Measurements from ENCODE around the gene CXCL12.

The CXCL12 gene

GRCh38 chr10:44416021-44416771 lies 31.3 kb upstream of the CXCL12 start:
- Mint-ChIP-seq H3K36me3 (ENCODE audit: low read depth) (no peaks in the 10 kb centered on the region), H3K4me3 (no peak overlapping the region), H3K27ac (peak overlapping the region; percentile 38), H3K4me1 (ENCODE audit: low read depth) (peaks cover 19% of the 10 kb centered on the region), H3K27me3 (peaks cover 10% of the 10 kb centered on the region), H3K9me3 (peaks cover 16% of the 10 kb centered on the region)
- intact Hi-C loops (cut with micrococcal nuclease), result no loop called here

GRCh38 chr10:44415121-44415520 lies 30.2 kb upstream of the CXCL12 start:
- H3K36me3 Mint-ChIP-seq (ENCODE audit: low read depth), result no peaks in the 10 kb centered on the region
- intact Hi-C loops (cut with micrococcal nuclease), result no loop called here
- H3K27ac Mint-ChIP-seq, result no peak overlapping the region
- peaks cover 19% of the 10 kb centered on the region for H3K4me1 Mint-ChIP-seq (ENCODE audit: low read depth)
- H3K4me3 Mint-ChIP-seq, result no peak overlapping the region
- peaks cover 16% of the 10 kb centered on the region for H3K9me3 Mint-ChIP-seq
- H3K27me3 Mint-ChIP-seq, result peaks cover 16% of the 10 kb centered on the region

- H3K27me3 Mint-ChIP-seq, result peaks cover 22% of the 10 kb centered on the region
- H3K9me3 Mint-ChIP-seq, result peaks cover 16% of the 10 kb centered on the region
- intact Hi-C loops (cut with micrococcal nuclease), result no loop called here
- H3K4me3 Mint-ChIP-seq, result no peak overlapping the region
- H3K4me1 Mint-ChIP-seq (ENCODE audit: low read depth), result peaks cover 19% of the 10 kb centered on the region
- H3K36me3 Mint-ChIP-seq (ENCODE audit: low read depth), result no peaks in the 10 kb centered on the region
- no peak overlapping the region for H3K27ac Mint-ChIP-seq
These were observed 28.5 kb upstream of the CXCL12 start for GRCh38 chr10:44413416-44413815.

- intact Hi-C loops (cut with micrococcal nuclease), result no loop called here
- H3K27ac Mint-ChIP-seq, result no peak overlapping the region
- no peaks in the 10 kb centered on the region for H3K36me3 Mint-ChIP-seq (ENCODE audit: low read depth)
- no peak overlapping the region for H3K4me3 Mint-ChIP-seq
- peaks cover 27% of the 10 kb centered on the region for H3K27me3 Mint-ChIP-seq
- peaks cover 16% of the 10 kb centered on the region for H3K9me3 Mint-ChIP-seq
- H3K4me1 Mint-ChIP-seq (ENCODE audit: low read depth), result peaks cover 4% of the 10 kb centered on the region
These were observed 26.4 kb upstream of the CXCL12 start for GRCh38 chr10:44411251-44411650.

DNA sequence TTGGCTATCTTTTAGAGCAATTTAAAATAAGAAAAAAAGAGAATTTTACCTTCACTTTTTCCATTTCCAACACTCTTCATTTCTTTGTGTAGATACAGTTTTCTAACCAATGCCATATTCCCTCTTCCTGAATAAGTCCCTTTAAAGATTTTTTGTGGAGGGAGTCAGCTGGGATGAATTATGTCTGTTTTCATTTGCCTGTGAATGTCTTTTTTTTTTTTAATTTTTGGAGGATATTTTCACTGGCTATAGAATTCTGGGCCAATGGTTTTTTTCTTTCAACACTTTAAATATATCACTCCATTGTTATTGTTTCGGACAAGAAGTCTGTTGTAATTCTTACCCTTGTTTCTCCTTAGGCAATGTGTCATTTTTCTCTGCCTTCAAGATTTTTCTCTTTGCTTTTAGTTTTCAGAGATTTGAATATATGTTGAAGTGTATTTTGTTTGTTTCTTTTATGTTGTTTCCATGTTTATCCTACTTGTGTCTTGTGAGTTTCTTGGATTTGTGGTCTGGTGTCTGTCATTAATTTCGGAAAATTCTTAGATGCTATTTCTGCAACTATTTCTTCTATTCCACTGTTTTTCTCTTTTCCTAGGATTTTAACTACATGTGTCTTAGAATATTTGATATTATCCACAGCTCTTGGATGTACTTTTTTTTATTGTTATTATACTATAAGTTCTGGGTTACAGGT lies 20.0 kb upstream of the CXCL12 start:
- intact Hi-C loops (cut with micrococcal nuclease), result no loop called here
- no peak overlapping the region for H3K4me3 Mint-ChIP-seq
- no peak overlapping the region for H3K27ac Mint-ChIP-seq
- H3K36me3 Mint-ChIP-seq (ENCODE audit: low read depth), result no peaks in the 10 kb centered on the region
- no peaks in the 10 kb centered on the region for H3K9me3 Mint-ChIP-seq
- H3K27me3 Mint-ChIP-seq, result peaks cover 32% of the 10 kb centered on the region
- no peaks in the 10 kb centered on the region for H3K4me1 Mint-ChIP-seq (ENCODE audit: low read depth)

GRCh38 chr10:44402465-44403195 lies 17.7 kb upstream of the CXCL12 start:
- Mint-ChIP-seq H3K4me1 (ENCODE audit: low read depth) (no peaks in the 10 kb centered on the region), H3K27me3 (peaks cover 32% of the 10 kb centered on the region), H3K4me3 (no peak overlapping the region), H3K36me3 (ENCODE audit: low read depth) (no peaks in the 10 kb centered on the region), H3K9me3 (no peaks in the 10 kb centered on the region), H3K27ac (no peak overlapping the region)
- intact Hi-C loops (cut with micrococcal nuclease), result no loop called here

GRCh38 chr10:44400541-44400940 lies 15.6 kb upstream of the CXCL12 start:
- Mint-ChIP-seq H3K4me1 (ENCODE audit: low read depth) (no peaks in the 10 kb centered on the region), H3K4me3 (no peak overlapping the region), H3K27me3 (peaks cover 36% of the 10 kb centered on the region), H3K9me3 (no peaks in the 10 kb centered on the region), H3K36me3 (ENCODE audit: low read depth) (no peaks in the 10 kb centered on the region), H3K27ac (no peak overlapping the region)
- intact Hi-C loops (cut with micrococcal nuclease), result no loop called here

DNA sequence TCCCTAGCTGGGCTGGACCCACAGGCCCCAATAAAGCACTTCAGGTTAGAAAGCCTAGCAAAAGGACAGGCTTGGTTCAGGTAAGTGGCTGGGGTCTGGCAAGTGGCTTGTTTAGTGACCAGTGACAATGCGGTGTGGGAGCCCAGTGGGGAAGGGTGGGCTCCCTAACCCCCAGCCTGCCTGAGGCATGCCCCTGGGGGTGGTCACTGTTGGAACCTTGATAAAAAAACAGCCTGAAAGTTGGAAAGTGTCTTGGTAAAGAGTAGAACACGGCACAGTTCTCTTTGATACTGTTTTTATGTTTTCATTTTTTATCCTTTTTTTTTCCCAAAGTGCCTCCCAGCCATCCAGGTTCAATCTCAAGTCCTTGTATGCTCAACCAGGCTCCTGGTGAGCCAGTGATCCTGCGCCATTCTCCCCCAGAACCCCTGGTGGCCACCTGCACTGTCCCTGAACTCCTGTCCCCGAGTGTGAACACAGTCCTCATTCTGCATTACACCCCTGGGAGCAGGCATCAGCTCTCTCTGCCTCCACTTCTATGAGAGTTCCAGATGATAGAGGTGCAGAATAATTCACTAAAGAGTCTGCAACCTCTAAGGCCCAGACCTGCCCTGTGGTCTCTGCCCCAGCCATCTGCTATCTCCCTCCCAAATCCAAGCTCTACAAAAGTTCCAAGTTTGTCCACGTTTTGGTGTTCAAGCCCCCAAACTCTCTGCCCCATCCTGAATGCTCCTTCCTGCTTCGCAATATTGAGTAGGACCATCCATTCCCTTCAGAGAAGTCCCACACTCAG lies 15.0 kb upstream of the CXCL12 start:
- H3K36me3 Mint-ChIP-seq (ENCODE audit: low read depth), result no peaks in the 10 kb centered on the region

DNA sequence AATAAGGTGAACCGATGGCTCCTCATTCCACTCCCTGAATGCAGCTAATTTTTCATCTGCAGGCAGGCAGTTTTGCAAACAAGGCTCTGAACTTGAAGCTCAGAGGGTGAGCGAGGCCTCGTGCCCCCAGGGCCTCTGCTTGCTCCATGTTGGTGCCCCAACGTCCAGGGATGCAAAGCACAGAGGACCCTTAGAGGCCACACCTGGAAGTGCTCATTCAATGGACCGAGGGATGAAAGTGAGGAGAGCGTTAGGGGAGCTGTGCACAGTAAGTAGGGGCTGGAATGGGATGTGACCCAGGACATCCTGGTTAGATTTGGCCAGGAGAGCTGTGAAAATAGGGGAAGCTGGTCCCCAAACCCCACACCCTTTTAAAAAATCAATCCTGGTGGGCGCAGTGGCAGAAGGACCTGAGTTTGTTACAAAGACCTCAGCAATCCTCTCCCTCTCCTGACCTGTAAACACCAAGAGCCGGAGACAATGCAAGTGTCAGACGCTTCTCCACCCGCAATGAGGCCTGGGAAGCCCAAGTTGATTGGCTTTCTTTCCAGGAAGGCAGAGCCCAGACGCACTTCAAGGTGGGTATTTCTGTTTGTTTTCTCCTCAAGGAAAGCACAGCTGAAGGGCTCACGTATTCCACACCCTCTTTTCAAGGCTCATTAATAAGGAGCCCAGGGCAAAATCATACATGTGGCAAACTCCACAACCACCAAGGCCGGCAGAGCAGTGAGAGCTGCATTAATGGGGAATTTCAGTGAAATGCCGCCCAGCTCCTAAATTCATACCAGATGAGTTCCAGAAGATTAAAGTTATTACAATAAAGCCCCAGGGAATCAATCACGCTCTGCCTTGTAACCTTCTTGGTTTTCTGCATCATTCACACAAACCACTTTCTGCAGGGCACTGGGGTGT lies 14.1 kb upstream of the CXCL12 start:
- Mint-ChIP-seq H3K36me3 (ENCODE audit: low read depth) (no peaks in the 10 kb centered on the region), H3K4me1 (ENCODE audit: low read depth) (no peaks in the 10 kb centered on the region), H3K4me3 (no peak overlapping the region), H3K27ac (no peak overlapping the region), H3K9me3 (no peaks in the 10 kb centered on the region), H3K27me3 (peaks cover 34% of the 10 kb centered on the region)
- intact Hi-C loops (cut with micrococcal nuclease), result no loop called here

More for the DNA sequence above, 15.0 kb upstream of the CXCL12 start:
- Mint-ChIP-seq H3K4me3 (no peak overlapping the region), H3K27ac (no peak overlapping the region), H3K4me1 (ENCODE audit: low read depth) (no peaks in the 10 kb centered on the region), H3K27me3 (peaks cover 35% of the 10 kb centered on the region), H3K9me3 (no peaks in the 10 kb centered on the region)
- intact Hi-C loops (cut with micrococcal nuclease), result no loop called here

GRCh38 chr10:44398271-44398670 lies 13.4 kb upstream of the CXCL12 start:
- intact Hi-C loops (cut with micrococcal nuclease), result no loop called here

GRCh38 chr10:44397476-44398225 lies 12.8 kb upstream of the CXCL12 start:
- H3K36me3 Mint-ChIP-seq (ENCODE audit: low read depth), result no peaks in the 10 kb centered on the region
- H3K27me3 Mint-ChIP-seq, result peaks cover 33% of the 10 kb centered on the region
- intact Hi-C loops (cut with micrococcal nuclease), result no loop called here
- H3K4me3 Mint-ChIP-seq, result no peak overlapping the region
- no peaks in the 10 kb centered on the region for H3K9me3 Mint-ChIP-seq
- no peaks in the 10 kb centered on the region for H3K4me1 Mint-ChIP-seq (ENCODE audit: low read depth)
- no peak overlapping the region for H3K27ac Mint-ChIP-seq

More at GRCh38 chr10:44398271-44398670, 13.4 kb upstream of the CXCL12 start:
- no peak overlapping the region for H3K4me3 Mint-ChIP-seq
- H3K9me3 Mint-ChIP-seq, result no peaks in the 10 kb centered on the region
- no peak overlapping the region for H3K27ac Mint-ChIP-seq
- H3K4me1 Mint-ChIP-seq (ENCODE audit: low read depth), result no peaks in the 10 kb centered on the region
- peaks cover 35% of the 10 kb centered on the region for H3K27me3 Mint-ChIP-seq
- no peaks in the 10 kb centered on the region for H3K36me3 Mint-ChIP-seq (ENCODE audit: low read depth)

- intact Hi-C loops (cut with micrococcal nuclease), result no loop called here
- no peaks in the 10 kb centered on the region for H3K4me1 Mint-ChIP-seq (ENCODE audit: low read depth)
These were observed 11.8 kb upstream of the CXCL12 start for GRCh38 chr10:44396671-44397191.

More at GRCh38 chr10:44396671-44397191, 11.8 kb upstream of the CXCL12 start:
- no peaks in the 10 kb centered on the region for H3K36me3 Mint-ChIP-seq (ENCODE audit: low read depth)
- H3K4me3 Mint-ChIP-seq, result no peak overlapping the region
- no peak overlapping the region for H3K27ac Mint-ChIP-seq
- no peaks in the 10 kb centered on the region for H3K9me3 Mint-ChIP-seq
- H3K27me3 Mint-ChIP-seq, result peaks cover 35% of the 10 kb centered on the region
